GM18861 (cell line): ENCODE results near the gene SOCS1.

Experiments used
- ATAC-seq: cut with Tn5 transposase; IDR thresholded peaks from one replicate; pipeline ENCODE4 v1.9.1; 2021; ENCODE audit not compliant: unreplicated experiment

Gene SOCS1

GRCh38 chr16:11263737-11264136 lies 7.7 kb upstream of the SOCS1 start:
- ATAC-seq, result no peak

- no peak for ATAC-seq
Observed at GRCh38 chr16:11262915-11263314, 6.9 kb upstream of the SOCS1 start.

- no peak for ATAC-seq
Observed at GRCh38 chr16:11260596-11260966, 4.6 kb upstream of the SOCS1 start.

GRCh38 chr16:11259655-11260595 lies 3.9 kb upstream of the SOCS1 start:
- ATAC-seq, result no peak

GRCh38 chr16:11258553-11259492 lies 2.8 kb upstream of the SOCS1 start:
- no peak for ATAC-seq

- ATAC-seq, result no peak
Observed at GRCh38 chr16:11257131-11257938, 1.3 kb upstream of the SOCS1 start.

GRCh38 chr16:11256661-11257130 lies 692 bp upstream of the SOCS1 start:
- no peak for ATAC-seq

- no peak for ATAC-seq
Observed at GRCh38 chr16:11254913-11255736, 879 bp downstream of the SOCS1 start.

GRCh38 chr16:11253995-11254912 lies 1.8 kb downstream of the SOCS1 start:
- no peak for ATAC-seq

- ATAC-seq, result no peak
Observed at GRCh38 chr16:11253009-11253994, 2.7 kb downstream of the SOCS1 start.

GRCh38 chr16:11252482-11252931 lies 3.5 kb downstream of the SOCS1 start:
- ATAC-seq, result no peak

GRCh38 chr16:11251525-11252481 lies 4.2 kb downstream of the SOCS1 start:
- ATAC-seq, result no peak

- no peak for ATAC-seq
Observed at GRCh38 chr16:11250786-11251524, 5.0 kb downstream of the SOCS1 start.

GRCh38 chr16:11250091-11250785 lies 5.8 kb downstream of the SOCS1 start:
- ATAC-seq, result no peak
